ENCODE data around the gene STX5.

The STX5 gene

GRCh38 chr11:62823677-62824076, 8.2 kb downstream of the STX5 start:
- Histone ChIP-seq H2AFZ (no peak overlapping the region), H3K27me3 (ENCODE audit: control insufficient read depth, insufficient read depth, low read length) (no peaks in the 10 kb centered on the region), H3K4me2 (ENCODE audit: low read length) (no peak overlapping the region), H3K9me3 (ENCODE audit: control insufficient read depth, low read length) (no peaks in the 10 kb centered on the region), H3K9ac (no peak overlapping the region), H3K4me1 (no peaks in the 10 kb centered on the region), H3K79me2 (peaks cover 3% of the 10 kb centered on the region), H3K4me3 (ENCODE audit: low read depth, low read length) (no peak overlapping the region), H3K27ac (no peak overlapping the region), H3K36me3 (ENCODE audit: control insufficient read depth, insufficient read depth, low read length) (no peaks in the 10 kb centered on the region)
- TF ChIP-seq CTCF (IDR thresholded peaks at IDR 0.05) = no peak

GRCh38 chr11:62817129-62817528, 14.7 kb downstream of the STX5 start:
- Histone ChIP-seq H3K4me1 (no peaks in the 10 kb centered on the region), H3K79me2 (no peaks in the 10 kb centered on the region), H3K36me3 (ENCODE audit: control insufficient read depth, insufficient read depth, low read length) (no peaks in the 10 kb centered on the region), H3K4me3 (ENCODE audit: low read depth, low read length) (no peak overlapping the region), H3K27me3 (ENCODE audit: control insufficient read depth, insufficient read depth, low read length) (no peaks in the 10 kb centered on the region), H2AFZ (no peak overlapping the region), H3K4me2 (ENCODE audit: low read length) (no peak overlapping the region), H3K27ac (no peak overlapping the region), H3K9me3 (ENCODE audit: control insufficient read depth, low read length) (no peaks in the 10 kb centered on the region), H3K9ac (no peak overlapping the region)
- TF ChIP-seq CTCF (IDR thresholded peaks at IDR 0.05) = no peak

DNA sequence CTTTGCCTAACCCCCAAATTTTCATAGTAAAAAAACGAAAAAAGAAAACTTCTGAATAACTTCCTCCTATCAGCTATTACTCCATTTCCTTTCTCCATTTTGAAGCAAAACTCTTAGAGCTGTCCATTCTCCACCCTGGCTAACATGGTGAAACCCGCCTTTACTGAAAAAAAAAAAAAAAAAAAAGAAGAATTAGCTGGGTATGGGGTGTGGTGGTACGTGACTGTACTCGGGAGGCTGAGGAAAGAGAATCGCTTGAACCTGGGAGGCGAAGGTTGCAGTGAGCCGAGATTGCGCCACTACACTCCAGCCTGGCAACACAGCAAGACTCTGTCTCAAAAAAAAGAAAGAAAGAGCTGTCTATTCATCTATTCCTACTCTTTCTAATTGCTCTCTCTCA, 15.3 kb downstream of the STX5 start:
- Histone ChIP-seq H3K36me3 (ENCODE audit: control insufficient read depth, insufficient read depth, low read length) (no peaks in the 10 kb centered on the region), H2AFZ (no peak overlapping the region), H3K4me2 (ENCODE audit: low read length) (no peak overlapping the region), H3K9me3 (ENCODE audit: control insufficient read depth, low read length) (no peaks in the 10 kb centered on the region), H3K27me3 (ENCODE audit: control insufficient read depth, insufficient read depth, low read length) (no peaks in the 10 kb centered on the region), H3K4me3 (ENCODE audit: low read depth, low read length) (no peak overlapping the region), H3K9ac (no peak overlapping the region), H3K27ac (no peak overlapping the region), H3K79me2 (no peaks in the 10 kb centered on the region), H3K4me1 (no peaks in the 10 kb centered on the region)
- TF ChIP-seq CTCF (IDR thresholded peaks at IDR 0.05) = no peak

DNA sequence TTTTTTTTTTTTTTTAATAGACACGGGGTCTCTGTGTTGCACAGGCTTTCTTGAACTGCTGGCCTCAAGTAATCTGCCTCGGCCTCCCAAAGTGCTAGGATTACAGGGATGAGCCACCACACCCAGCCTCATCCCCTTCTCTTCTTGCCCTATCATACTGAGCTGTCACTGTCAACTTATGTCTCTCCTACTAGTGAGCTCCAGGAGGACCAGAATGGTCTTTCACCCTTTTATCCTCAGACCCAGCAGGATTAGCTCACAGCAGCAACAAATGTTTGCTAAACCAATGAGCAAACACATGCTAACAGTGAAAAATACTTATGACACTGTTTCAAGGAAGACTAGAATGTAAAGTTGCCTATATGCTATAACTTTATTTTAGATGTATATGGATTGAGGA, 20.2 kb downstream of the STX5 start:
- Histone ChIP-seq H3K4me3 (ENCODE audit: low read depth, low read length) (no peak overlapping the region), H3K27me3 (ENCODE audit: control insufficient read depth, insufficient read depth, low read length) (no peaks in the 10 kb centered on the region), H3K9ac (no peak overlapping the region), H2AFZ (no peak overlapping the region), H3K27ac (no peak overlapping the region), H3K4me2 (ENCODE audit: low read length) (no peak overlapping the region), H3K36me3 (ENCODE audit: control insufficient read depth, insufficient read depth, low read length) (no peaks in the 10 kb centered on the region), H3K9me3 (ENCODE audit: control insufficient read depth, low read length) (no peaks in the 10 kb centered on the region), H3K79me2 (no peaks in the 10 kb centered on the region), H3K4me1 (peaks cover under 1% of the 10 kb centered on the region)
- TF ChIP-seq CTCF (IDR thresholded peaks at IDR 0.05) = no peak

DNA sequence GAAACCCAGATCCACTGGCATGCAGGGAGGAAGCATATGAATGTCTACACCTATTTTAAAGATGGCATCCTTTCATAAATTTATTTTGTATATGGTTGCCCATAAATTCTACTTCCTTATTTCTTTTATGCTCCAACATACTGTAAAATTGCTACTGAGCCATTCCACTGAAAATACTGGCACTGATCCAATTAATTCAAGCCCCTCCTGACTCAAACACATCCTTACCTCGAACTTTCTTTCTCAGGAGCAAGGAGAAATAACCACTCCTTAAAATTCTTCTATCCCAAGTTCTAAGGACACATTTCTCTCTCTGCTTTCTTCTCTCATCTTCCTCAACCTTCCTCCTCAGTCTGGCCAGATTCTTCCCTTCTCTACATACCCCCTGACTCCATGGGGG, 21.1 kb downstream of the STX5 start:
- no peak overlapping the region for H3K9ac ChIP-seq

More for the DNA sequence above, 21.1 kb downstream of the STX5 start:
- Histone ChIP-seq H3K4me3 (ENCODE audit: low read depth, low read length) (no peak overlapping the region), H3K4me2 (ENCODE audit: low read length) (no peak overlapping the region), H2AFZ (no peak overlapping the region), H3K27me3 (ENCODE audit: control insufficient read depth, insufficient read depth, low read length) (no peaks in the 10 kb centered on the region), H3K36me3 (ENCODE audit: control insufficient read depth, insufficient read depth, low read length) (no peaks in the 10 kb centered on the region), H3K9me3 (ENCODE audit: control insufficient read depth, low read length) (no peaks in the 10 kb centered on the region), H3K4me1 (peaks cover 3% of the 10 kb centered on the region), H3K27ac (no peak overlapping the region), H3K79me2 (no peaks in the 10 kb centered on the region)
- TF ChIP-seq CTCF (IDR thresholded peaks at IDR 0.05) = no peak
